ENCODE data around the gene CBLN3.
"Not testable (repeated sequence)": the region's sequence is repeated elsewhere in the genome, so short reads cannot be mapped to it uniquely, and the experiment has no call there.

CBLN3 gene

DNA sequence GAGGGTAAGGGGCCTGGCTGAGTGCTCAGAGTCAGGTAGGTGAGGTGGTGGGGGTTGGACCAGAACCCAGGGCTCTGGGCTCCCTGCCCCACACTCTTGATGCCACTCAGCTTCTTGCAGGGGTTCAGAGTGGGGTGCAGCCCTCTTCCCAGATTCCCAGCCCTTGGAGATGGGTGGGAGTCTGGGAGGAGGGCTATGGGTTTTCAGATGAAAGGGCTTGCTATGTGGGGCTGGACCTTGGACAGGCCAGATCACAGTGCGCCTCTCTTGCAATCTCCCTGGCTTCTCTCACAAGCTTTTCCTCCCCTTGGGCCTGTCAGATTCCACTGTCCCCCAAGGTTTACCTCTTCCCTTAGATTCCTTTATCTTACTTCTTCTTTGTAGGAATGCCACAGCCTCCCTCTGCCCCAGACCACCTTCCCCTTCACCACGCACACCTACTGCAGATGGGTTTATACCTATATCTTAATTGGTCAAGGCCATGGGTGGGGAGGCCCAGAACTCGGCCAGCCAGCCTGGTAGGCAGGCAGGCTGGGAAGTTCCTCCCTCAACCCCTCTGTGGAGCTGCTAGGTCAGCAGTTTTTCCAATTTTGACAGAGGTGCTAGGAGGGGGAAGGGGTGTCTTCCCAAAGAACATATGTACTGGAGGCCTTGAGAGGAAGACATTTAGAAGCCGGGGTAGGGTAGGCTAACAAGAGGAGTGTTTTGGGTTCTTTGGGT lies 29.3 kb downstream of the CBLN3 start:
- FAIRE-seq, result no peak

DNA sequence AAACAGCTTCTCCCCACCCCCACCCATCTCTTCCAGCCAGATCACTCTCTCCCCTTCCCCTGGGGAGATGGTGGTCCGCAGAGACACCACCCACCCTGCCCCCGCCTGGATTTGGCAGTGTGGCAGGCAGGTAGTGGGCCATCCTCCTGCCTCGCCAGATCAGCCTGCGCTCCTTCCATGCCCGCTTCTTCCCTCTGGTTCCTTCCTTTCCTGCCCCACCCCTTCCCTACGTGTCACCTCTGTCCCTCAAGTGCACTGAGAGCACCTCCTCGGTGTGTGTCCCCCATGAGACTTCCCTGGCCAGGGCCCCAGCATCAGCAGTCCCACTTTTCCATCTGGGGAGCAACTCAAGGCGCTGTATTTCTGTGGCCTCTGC lies 30.0 kb downstream of the CBLN3 start:
- FAIRE-seq, result no peak

DNA sequence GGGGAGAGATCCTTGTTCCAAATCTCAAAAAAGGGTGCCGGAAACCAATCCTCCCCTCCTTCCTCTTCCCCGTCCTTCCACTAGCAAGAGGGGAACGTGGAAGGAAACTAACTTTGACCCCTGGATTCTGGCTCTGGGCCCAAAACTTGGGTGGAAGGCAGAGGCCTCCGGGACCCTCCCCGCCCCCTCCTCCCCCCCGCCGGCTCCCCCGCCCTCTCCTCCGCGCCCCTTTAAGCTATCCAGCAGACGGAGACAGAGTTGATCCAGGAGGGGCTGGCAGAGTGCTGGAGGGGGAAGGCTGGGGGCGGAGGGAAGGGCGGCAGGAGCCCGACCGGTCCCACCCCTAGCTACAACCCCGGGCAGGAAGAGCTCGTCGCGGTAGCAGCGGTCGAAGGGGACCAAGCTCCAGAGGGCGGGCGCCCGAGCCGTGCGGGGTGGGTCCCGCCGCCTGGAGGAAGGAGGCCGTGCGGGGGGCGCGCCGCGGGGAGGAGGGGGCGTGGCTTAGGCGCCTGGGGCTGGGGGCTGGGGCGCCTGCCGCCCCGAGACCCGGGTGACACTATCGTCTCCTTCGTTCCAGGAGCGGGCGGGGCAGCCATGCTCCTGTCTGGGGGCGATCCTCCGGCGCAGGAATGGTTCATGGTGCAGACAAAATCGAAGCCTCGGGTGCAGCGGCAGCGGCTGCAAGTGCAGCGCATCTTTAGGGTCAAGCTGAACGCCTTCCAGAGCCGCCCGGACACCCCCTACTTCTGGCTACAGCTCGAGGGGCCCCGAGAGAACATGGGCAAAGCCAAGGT lies 30.6 kb downstream of the CBLN3 start, which contains the start of gene NYNRIN:
Gene NYNRIN, plus strand, starts transcription at position 351 of the 794 bp plus-strand sequence. Its CDS starts 244 bp downstream, at position 595.
- no peak for FAIRE-seq

DNA sequence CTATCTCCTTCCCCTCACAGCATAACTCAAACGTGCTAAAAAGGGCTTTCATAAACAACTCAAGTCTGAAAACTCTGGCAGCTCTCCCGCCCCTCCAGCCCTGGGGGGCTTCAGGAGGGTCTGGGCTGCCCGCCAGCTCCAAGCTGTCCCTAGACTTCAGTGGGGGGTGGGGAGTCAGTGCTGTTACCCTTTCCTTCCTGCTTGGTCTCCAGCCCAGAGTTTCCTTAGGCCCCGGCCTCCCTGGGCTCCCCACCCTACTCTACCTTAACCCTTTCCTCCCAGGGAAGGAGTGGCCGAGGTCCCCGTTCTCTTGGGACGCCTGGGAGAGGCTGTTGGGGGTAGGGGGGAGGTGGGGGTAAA lies 31.2 kb downstream of the CBLN3 start:
- FAIRE-seq, result no peak

DNA sequence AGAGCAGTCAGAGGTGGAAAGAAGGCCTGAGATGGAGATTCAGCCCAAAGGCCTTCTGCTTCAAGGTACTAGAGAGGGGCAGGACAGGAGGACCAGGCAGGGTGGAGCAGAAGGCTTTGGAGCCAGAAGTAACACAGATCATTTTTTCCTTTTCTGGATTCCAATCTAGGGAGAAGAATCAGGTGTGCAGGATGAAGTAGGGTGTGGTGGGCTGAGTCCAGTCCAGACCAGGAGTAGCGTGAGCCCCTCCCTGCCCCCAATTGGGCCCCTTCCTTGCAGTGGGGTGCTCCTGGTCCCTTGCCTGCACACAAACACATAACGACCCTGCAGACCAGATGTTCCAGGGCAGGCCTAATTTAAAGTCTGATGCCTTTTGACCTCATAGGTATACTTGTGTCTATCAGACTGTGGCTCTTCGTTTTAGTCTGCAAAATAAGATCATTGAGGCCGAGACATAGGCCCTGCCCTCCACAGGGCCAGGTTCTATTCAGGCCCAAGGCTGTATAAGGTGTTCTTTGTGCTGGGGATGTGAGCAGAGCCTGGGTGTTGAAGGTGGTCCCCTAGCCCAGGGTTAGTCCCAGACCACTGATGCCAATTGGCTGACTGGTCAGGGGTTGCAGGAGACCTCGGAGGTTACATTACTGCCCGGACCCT lies 31.7 kb downstream of the CBLN3 start:
- no peak for FAIRE-seq

DNA sequence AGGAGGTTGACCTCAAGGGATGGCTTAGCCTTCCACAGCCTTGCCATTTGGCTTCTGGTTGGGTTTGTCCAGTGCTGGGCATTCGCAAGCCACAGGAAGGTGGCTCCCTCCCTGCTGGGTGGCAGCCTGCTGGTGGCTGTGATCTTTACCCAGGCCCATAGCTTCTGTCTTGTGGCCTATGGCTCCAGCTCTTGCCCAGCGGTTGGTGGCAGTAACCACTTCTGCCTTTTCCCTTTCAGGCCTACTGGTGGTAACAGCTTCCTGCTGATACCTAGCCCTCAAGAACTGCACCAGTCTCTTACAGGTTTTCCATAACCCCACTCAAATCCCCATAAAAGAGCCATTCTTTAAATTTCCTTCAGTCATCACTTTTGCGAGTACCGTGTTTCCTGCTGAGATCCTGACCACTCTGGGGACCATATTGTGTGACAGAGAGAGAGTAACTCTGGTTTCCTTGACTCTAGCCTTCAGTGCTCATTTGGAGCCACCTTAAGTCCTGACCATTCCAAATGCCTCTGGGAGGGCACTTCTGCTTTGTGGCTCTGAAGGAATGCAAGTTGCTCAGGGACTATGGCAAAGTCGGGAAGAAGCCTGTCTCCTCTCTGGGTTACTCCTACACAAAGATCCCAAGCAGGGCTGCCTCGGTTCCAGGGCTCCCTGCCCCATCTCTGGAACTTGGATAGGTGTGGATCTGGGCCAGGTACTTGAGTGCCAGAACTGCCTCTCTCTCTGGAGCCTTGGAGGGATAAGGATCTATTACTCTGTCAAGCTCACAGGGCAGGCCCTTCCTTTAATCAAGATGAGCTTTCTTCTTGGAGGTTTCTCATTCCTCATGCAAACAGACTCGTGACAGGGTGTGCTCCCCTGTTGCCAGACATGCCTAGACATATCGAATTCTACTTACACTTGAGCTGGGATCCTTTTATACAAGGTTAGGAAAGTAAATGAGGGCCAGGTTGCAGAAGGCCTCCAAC lies 33.6 kb downstream of the CBLN3 start:
- no peak for FAIRE-seq

DNA sequence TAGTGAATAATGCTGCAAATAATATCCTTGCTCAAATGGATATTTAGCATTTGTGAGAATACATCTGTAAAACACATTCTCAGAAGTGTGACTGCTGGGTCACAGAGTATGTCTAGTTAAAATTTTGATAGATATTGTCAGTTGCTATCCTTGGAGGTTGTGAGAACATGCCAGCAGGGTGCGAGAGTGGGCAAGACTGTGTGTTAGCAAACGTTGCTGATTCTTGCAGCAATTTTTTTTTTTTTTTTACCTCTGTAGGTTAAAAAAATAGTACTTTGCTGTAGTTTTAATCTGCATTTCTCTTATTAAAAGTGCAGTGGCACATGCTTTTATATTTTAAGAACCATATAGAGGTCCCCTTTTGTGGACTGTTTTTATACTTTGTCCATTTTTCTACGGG lies 35.2 kb downstream of the CBLN3 start:
- no peak for FAIRE-seq

DNA sequence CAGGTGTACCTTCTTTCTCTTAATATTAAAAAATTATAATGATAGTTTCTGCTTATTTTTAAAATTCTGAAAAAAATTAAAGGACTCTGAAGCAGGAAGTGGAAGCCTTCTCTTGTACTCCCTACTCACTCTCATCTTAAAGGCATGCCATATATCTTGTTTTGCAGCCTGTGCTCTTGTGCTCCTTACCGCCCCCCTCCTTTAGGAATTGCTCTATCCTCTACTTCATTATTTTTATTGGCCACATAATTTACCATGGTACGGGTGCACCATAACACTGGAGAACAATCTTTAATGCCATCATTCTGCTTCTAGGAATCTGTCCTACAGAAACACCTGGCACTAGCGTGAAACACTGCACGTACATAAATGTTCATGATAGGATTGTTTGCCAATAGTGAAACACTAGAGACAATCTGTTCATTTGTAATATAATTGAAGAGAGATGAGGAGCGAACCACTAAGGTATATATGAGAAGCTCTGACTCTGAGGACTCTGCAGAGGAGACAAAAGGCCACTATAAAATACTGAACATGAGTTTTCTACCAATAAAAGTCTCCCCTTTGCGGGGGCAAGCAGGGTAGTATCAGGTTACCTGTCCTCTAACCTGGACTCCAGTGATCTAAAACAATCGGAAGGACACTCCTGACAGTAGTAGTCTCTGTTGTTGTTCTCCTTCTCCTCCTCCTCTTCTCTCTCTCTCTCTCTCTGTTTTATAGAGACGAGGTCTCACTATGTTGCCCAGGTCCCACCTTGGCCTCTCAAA lies 37.0 kb downstream of the CBLN3 start:
- no peak for FAIRE-seq

DNA sequence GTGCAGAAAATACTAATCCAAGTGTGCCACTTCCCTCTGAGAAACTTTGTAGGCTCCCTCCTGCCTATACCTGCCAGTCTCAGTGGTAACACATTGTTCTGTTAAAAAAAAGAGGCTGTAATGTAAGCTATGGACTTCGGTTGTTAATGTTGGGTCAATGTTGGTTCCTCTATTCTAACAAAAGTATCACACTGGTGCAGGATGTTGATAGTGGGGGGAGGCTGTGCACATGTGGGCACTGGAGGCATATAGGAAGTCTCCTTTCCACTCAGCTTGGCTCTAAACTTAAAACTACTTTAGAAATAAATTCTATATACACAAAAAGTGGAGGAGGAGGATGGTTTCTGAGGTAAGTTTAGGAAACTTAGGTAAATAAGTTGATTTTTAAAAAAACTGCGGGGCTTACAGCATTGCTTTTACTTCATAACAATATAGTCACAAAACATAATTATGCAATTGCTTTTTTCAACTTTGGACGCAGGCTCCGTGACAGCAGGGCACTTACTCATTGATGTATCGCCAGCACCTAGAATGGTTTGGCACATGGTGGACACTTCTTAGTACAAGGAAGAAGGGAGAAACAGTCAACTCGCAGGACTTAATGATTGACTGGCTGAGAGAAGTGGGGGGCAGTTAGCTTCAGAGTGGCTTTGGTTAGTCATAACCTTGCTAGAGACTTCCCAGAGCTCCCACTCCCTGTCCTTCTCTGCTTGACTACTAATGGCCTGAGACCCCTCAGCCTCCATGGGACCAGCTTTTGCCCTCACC lies 38.6 kb downstream of the CBLN3 start:
- no peak for FAIRE-seq

DNA sequence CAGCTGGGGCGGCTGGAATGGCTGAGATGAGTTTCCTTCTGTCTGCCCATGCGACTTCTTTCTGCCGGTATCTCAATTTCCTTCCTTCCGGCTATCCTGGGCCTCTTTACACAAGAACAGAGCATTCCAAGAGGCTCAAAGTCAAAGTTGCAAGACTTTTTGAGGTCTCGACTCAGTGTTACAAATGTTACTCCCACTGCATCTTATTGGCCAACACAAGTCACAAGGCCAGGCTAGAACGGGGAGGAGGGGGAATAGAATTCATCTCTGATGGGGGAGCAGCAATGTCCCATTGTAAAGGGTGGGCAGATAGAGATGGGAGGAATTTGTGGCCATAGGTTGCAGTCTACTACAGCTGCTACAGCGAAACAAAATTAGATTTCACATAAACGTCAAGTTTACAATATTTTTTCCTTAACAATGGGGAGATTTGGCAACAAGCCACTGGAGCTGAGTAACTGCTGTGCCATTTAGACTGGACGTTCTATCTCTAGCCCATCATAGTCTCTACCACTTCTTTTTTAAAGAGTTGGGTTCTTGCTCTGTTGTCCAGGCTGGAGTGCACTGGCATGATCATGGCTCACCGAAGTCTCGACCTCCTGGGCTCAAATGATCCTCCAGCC lies 40.1 kb downstream of the CBLN3 start:
- no peak for FAIRE-seq

DNA sequence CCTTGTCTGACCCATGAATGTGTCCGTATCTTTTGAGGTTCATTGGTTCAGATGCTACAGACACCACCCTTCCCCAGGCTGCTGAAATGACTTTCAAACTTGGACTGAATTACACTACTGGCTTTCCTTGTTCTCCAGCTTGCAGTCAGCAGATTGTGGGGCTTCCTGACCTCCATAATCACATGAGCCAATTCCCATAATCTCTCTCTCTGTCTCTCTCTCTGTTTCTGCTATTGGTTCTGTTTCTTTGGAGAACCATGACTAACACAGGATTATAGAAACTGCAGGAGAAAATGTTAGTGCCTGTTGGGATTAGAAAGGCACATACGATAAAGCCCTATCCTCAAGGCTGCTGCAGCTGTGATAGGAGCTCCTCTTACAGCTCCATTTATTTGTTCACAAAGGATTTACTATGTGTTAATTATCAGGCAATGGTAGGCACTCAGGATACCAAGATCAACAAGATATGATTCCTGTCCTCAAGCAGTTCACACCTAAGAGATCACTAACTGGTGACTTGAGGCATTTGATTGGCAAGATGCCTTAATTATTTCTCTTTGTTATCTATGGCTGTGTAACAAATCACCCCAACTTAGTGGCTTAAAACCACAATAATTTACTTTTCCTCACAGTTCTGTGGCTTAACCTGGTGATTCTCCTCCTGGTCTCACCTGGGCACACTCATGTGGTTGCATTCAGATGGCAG lies 40.8 kb downstream of the CBLN3 start:
- no peak for FAIRE-seq

DNA sequence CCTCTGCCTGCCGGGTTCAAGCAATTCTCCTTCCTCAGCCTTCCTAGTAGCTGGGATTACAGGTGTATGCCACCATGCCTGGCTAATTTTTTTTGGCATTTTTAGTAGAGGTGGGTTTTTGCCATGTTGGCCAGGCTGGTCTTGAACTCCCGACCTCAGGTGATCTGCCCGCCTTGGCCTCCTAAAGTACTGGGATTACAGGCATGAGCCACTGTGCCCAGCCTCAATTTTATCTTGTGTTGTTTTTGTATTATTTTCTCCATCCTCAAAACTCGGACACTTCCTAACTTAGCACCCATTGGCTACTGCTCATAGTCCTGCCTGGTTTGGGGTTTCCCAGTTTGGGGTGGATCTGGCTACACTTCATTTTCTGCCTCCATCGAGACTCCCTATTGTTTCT lies 41.9 kb downstream of the CBLN3 start:
- not testable (repeated sequence) for FAIRE-seq

DNA sequence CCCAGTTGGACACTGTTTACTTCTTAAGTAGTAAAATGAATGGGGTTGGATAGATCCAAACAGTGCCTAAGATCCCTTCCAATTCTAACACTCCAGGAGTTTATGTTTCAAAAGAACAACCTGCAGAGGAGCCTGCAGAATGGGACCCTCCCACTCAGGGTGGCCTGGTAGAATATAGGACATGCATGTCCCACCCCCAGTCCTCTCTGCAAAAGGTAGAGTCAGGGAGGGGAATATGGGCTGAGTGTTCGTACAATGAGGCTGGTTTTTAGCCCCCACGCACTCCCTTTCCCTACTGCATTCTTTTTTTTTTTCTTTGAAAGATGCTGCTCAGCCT lies 42.5 kb downstream of the CBLN3 start:
- no peak for FAIRE-seq

DNA sequence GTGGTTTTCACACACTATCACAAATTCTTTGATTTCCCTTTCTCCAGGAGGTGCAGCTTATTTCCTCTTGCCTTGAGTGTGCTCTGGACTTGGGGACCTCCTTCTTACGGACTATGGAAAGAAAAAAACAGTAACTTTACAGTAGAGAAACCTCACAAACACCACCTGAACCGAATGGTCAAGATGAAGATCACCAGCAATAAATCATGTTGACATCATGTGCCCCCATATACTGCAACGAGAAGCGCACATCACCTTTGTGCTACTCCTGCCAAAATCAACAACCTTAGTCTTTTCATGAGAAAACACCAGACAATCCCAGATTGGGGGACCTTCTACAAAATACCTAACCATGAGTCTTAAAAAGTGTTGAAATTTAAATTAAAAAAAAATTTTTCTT lies 43.9 kb downstream of the CBLN3 start:
- FAIRE-seq, result no peak

DNA sequence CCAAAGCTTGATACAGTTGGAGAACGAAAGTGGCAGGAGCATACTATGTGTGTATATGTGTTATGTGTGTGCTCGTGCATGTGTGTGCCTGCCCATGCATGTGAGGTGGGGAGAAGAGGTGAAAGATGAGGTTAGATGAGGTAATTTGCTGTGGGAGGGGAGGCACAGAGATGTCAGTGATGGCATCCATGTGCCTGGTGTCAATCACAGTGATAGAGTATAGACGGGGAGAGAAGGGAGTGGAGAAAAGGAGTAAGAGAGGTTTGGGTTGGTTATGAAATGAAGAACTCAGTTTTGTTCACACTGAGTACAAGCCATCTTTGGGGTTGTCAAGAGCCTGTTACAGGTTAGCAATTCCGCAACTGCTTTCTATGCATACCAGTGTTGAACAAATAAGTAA lies 45.3 kb downstream of the CBLN3 start:
- no peak for FAIRE-seq

DNA sequence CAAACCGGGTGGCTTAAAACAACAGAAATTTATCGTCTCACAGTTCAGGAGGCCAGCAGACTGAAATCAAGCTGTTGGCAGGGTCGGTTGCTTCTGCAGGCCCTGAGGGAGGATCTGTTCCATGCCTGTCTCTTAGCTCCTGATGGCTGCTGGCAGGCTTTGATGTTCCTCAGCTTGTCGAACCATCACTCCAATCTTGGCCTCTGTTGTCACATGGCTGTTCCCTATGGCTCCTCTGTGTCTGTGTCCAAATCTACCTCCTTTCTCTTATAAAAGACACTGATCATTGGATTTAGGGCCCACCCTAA lies 47.5 kb downstream of the CBLN3 start:
- FAIRE-seq, result no peak

DNA sequence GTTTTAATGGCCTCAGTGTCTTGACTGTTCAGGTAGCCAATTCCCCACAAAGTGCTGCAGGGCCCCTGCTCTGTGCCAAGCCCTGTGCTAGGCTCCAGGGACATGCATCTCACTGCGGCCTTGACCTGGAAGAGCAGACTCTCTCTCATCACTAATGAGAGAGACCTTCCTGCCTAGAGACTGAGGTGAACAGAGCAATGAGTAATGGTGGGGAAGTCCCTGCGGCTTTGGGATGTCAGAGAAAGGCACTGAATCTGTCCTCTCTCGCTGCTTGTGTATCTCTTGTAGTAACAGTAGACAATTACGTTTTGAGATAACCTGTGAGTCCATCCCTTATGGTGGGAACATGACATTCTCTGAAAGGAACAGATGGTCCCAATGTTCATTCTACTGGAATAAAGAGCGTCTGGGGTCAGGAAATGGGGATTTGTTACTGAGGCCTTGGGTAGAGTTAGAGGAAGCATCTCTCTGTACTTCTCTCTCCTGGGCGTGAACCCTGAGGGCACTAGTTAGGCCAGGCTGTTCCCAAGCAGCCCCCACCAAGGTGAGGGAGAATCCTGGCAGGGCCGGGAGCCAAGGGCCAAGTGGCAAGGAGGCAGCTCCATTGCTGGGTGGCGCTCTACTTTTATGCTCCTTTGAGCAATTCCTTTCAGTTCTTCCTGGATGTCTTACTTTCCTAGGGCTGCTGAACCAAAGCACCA lies 48.0 kb downstream of the CBLN3 start:
- no peak for FAIRE-seq

DNA sequence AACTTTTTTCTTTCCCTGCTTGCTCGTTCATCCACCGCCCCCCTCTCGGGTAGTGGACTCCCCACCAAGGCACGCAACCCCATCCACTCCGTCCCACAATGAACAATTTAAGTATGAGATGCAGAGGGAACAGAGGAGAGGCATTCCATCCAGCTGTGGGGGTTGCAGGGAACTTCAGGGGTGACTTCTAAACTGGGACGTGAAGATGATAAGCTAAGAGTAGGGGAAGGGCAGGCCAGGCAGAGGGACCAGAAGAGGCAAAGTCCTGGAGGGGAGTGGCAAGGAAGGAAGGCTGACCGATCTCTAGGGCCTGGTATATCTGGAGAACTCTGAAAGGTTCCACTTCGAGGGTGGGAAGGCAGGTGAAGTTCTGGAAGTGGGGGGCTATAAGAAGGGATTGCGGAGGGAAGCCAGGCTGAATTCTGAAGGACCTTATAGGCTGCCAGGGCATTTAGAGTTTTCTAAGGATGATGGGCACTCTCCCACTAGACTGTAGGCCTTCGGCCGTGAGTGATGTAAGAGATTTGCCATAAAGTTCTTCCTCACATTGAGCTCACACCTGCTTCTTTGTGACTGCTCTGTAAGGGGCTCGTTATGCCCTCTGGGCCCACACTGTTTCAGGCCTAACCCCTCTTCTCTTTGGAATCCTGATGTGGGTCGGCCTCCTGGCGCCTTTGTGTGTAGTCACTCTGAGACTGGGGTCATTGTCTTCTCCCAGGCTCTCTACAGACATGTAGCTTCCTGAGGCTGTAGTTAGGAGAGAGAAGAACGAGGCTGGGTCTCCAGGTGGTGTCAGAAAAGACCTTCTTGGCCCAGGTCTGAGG lies 49.3 kb downstream of the CBLN3 start:
- FAIRE-seq, result no peak

Data from colon (tissue), 2 donors.